DOHH2 (cell line): ENCODE measurements around the gene SLITRK2.

Experiments used
- H3F3A ChIP-seq: fragments of 200-600 bp; sonication (generic), shearing (Covaris generic); 2 replicates; pipeline ENCODE4 v1.6.0; 2016; ENCODE audit warnings: antibody characterized with exemption, mild to moderate bottlenecking; ENCODE audit not compliant: control insufficient read depth, insufficient read depth
- H3K27ac ChIP-seq: fragments of 200-600 bp; sonication (generic); 2 replicates; pipeline ENCODE4 v1.5.1; 2014; ENCODE audit warnings: low read depth, mild to moderate bottlenecking, low read length, moderate library complexity
- H3K27me3 ChIP-seq: fragments of 200-600 bp; sonication (generic); 2 replicates; pipeline ENCODE4 v1.6.1; 2014; ENCODE audit warnings: mild to moderate bottlenecking, low read length, mixed read lengths; ENCODE audit not compliant: control insufficient read depth
- H3K36me3 ChIP-seq: fragments of 200-600 bp; sonication (generic); 2 replicates; pipeline ENCODE4 v1.6.1; 2014; ENCODE audit warnings: mild to moderate bottlenecking, low read length, moderate library complexity, mixed read lengths; ENCODE audit not compliant: control insufficient read depth
- H3K4me1 ChIP-seq: fragments of 200-600 bp; sonication (generic); 2 replicates; pipeline ENCODE4 v1.6.1; 2014; ENCODE audit warnings: mild to moderate bottlenecking, low read length, mixed read lengths; ENCODE audit not compliant: control insufficient read depth
- H3K4me2 ChIP-seq: fragments of 200-600 bp; sonication (generic); 2 replicates; pipeline ENCODE4 v1.6.0; 2014; ENCODE audit warnings: mild to moderate bottlenecking, low read length, moderate library complexity
- H3K4me3 ChIP-seq: fragments of 200-600 bp; sonication (generic); 2 replicates; pipeline ENCODE4 v1.5.1; 2014; ENCODE audit warnings: mild to moderate bottlenecking, low read length, mixed read lengths
- H3K79me2 ChIP-seq: fragments of 200-600 bp; sonication (generic); 2 replicates; pipeline ENCODE4 v1.6.1; 2014; ENCODE audit warnings: mild to moderate bottlenecking, low read length, mixed read lengths; ENCODE audit not compliant: control insufficient read depth
- H3K9me2 ChIP-seq: fragments of 200-600 bp; sonication (generic); replicated peaks from 2 replicates; pipeline ENCODE4 v1.6.1; 2014; ENCODE audit warnings: mild to moderate bottlenecking, low read length, mixed read lengths; ENCODE audit not compliant: control insufficient read depth
- H3K9me3 ChIP-seq: fragments of 200-600 bp; sonication (generic); 2 replicates; pipeline ENCODE4 v1.6.1; 2014; ENCODE audit warnings: antibody characterized with exemption, low read length, mixed read lengths; ENCODE audit not compliant: control insufficient read depth, insufficient read depth
- H4K20me1 ChIP-seq: fragments of 200-600 bp; sonication (generic); 2 replicates; pipeline ENCODE4 v1.6.0; 2014; ENCODE audit warnings: low read depth, mild to moderate bottlenecking, antibody characterized with exemption, low read length, moderate library complexity; ENCODE audit not compliant: control insufficient read depth, insufficient read depth
- EZH2phosphoT487 ChIP-seq: fragments of 200-600 bp; sonication (generic); IDR thresholded peaks from 2 replicates; pipeline ENCODE4 v1.6.1; 2017; ENCODE audit warnings: borderline replicate concordance, mild to moderate bottlenecking, antibody characterized with exemption, low read length, moderate library complexity, mixed read lengths
- TF ChIP-seq, protein P1 (sequence below): fragments of 200-600 bp; sonication (generic); IDR thresholded peaks from one replicate; pipeline ENCODE4 v1.5.1; 2014; ENCODE audit warnings: antibody characterized with exemption, mild to moderate bottlenecking, low read depth, low read length; ENCODE audit not compliant: poor library complexity, severe bottlenecking

SLITRK2 gene

GRCh38 chrX:145817331-145818185 is at the start of gene SLITRK2:
SLITRK2 (plus strand) TSS chrX:145817829; CDS start chrX:145822426, 4,597 bp downstream.
- Histone ChIP-seq H4K20me1 (no peaks in the 10 kb centered on the region), H3K27ac (no peak within 1 kb of the TSS), H3K27me3 (no peaks in the 10 kb centered on the region), H3K4me2 (no peak within 1 kb of the TSS), H3K9me2 (no peaks in the 10 kb centered on the region), H3F3A (no peaks in the 10 kb centered on the region), H3K9me3 (no peaks in the 10 kb centered on the region), H3K4me1 (no peaks in the 10 kb centered on the region), H3K4me3 (no peak within 1 kb of the TSS), H3K36me3 (no peaks in the 10 kb centered on the region), H3K79me2 (no peaks in the 10 kb centered on the region)
- TF ChIP-seq, protein P1, sequence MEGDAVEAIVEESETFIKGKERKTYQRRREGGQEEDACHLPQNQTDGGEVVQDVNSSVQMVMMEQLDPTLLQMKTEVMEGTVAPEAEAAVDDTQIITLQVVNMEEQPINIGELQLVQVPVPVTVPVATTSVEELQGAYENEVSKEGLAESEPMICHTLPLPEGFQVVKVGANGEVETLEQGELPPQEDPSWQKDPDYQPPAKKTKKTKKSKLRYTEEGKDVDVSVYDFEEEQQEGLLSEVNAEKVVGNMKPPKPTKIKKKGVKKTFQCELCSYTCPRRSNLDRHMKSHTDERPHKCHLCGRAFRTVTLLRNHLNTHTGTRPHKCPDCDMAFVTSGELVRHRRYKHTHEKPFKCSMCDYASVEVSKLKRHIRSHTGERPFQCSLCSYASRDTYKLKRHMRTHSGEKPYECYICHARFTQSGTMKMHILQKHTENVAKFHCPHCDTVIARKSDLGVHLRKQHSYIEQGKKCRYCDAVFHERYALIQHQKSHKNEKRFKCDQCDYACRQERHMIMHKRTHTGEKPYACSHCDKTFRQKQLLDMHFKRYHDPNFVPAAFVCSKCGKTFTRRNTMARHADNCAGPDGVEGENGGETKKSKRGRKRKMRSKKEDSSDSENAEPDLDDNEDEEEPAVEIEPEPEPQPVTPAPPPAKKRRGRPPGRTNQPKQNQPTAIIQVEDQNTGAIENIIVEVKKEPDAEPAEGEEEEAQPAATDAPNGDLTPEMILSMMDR = no peak
- no peak for TF ChIP-seq EZH2phosphoT487

DNA sequence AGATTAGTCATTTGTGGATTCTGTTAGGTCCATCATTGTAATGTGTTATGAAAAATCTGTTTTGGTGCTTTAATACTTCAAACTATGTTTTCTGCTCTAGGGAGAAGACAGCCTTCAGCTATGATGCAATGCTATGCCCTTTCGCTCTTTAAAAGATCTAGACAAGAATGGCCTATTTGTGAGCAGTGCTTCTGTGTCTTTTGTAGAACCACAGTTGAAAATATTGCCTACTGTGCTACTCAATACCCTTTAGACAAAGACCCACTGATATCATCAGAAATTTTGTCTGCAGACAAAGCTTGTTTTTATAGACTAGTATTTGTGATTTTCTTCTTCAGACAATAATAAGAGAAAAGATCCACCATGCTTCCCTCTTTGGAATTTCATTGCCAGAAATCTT is 44.6 kb upstream of the SLITRK2 start:
- H3F3A ChIP-seq = no peaks in the 10 kb centered on the region
- H3K9me3 ChIP-seq = no peaks in the 10 kb centered on the region
- H3K4me3 ChIP-seq = no peak overlapping the region
- H3K27ac ChIP-seq = no peak overlapping the region
- H3K9me2 ChIP-seq = no peaks in the 10 kb centered on the region
- H4K20me1 ChIP-seq = no peaks in the 10 kb centered on the region
- no peak overlapping the region for H3K4me2 ChIP-seq
- H3K79me2 ChIP-seq = no peaks in the 10 kb centered on the region
- no peaks in the 10 kb centered on the region for H3K27me3 ChIP-seq
- TF ChIP-seq, protein P1 = no peak
- no peak for TF ChIP-seq EZH2phosphoT487
- H3K36me3 ChIP-seq = no peaks in the 10 kb centered on the region
- H3K4me1 ChIP-seq = no peaks in the 10 kb centered on the region

- no peaks in the 10 kb centered on the region for H3K79me2 ChIP-seq
- no peaks in the 10 kb centered on the region for H3F3A ChIP-seq
Measured at GRCh38 chrX:145792281-145792680, 25.3 kb upstream of the SLITRK2 start.

More at GRCh38 chrX:145792281-145792680, 25.3 kb upstream of the SLITRK2 start:
- H4K20me1 ChIP-seq = no peaks in the 10 kb centered on the region
- H3K4me3 ChIP-seq = no peak overlapping the region
- no peaks in the 10 kb centered on the region for H3K27me3 ChIP-seq
- no peak for TF ChIP-seq EZH2phosphoT487
- TF ChIP-seq, protein P1 = no peak
- H3K9me2 ChIP-seq = no peaks in the 10 kb centered on the region
- H3K36me3 ChIP-seq = no peaks in the 10 kb centered on the region
- H3K4me1 ChIP-seq = no peaks in the 10 kb centered on the region
- no peak overlapping the region for H3K27ac ChIP-seq
- H3K4me2 ChIP-seq = no peak overlapping the region
- H3K9me3 ChIP-seq = no peaks in the 10 kb centered on the region
